GM12878 (cell line): ENCODE measurements around the gene ERO1A. TPM values are rescaled to one million over a fixed set of nuclear protein-coding genes. Genes with fewer than 3 reads are reported as not detected.

ENCODE experiments used
- ATAC-seq: fragments of 200-7000 bp; cut with Tn5 transposase; 3 replicates; pipeline ENCODE4 v1.9.1; 2020; ENCODE audit warnings: mild to moderate bottlenecking, moderate library complexity
- BruUV-seq: library from RNA; stranded (reverse); fragments of 400-500 nt; replicated peaks from 2 replicates; lab custom pipeline; 2021; lab: Mats Ljungman, UMichigan
- CTCF ChIA-PET: fragments of 300-600 bp; sonication (Branson Sonifier 250); formaldehyde crosslinking; extraction: SDS; loops from one replicate; lab custom pipeline; 2021; ENCODE audit warnings: inconsistent platforms; lab: Yijun Ruan, JAX
- POLR2A ChIA-PET: fragments of 350-600 bp; formaldehyde crosslinking; extraction: SDS; loops from one replicate; lab custom pipeline; 2021; ENCODE audit warnings: inconsistent platforms; lab: Charles Lee
- RAD21 ChIA-PET: fragments of 300-600 bp; sonication (Branson Sonifier 250); formaldehyde crosslinking; loops from one replicate; lab custom pipeline; 2023; ENCODE audit warnings: antibody characterized with exemption; ENCODE audit not compliant: unreplicated experiment; lab: Charles Lee
- SMC1A ChIA-PET: fragments of 300-600 bp; sonication (Branson Sonifier 250); formaldehyde crosslinking; loops from one replicate; lab custom pipeline; 2023; ENCODE audit not compliant: unreplicated experiment, uncharacterized antibody; lab: Charles Lee
- DNase-seq: peaks from one replicate; pipeline ENCODE4 v3.0.0-alpha.2; 2011; ENCODE audit warnings: low read depth, low spot score
- FAIRE-seq: peaks from 3 replicates; lab custom pipeline; 2011; peaks lifted over from hg19 to GRCh38; lab: Jason Lieb, UNC
- H2AFZ ChIP-seq: 2 replicates; pipeline ENCODE4 v1.6.0; 2011; ENCODE audit warnings: low read depth, low read length, control low read depth; ENCODE audit not compliant: control insufficient read depth
- H3K27ac ChIP-seq: 2 replicates; pipeline ENCODE4 v1.5.1; 2011; ENCODE audit warnings: control low read depth; ENCODE audit not compliant: control insufficient read depth, insufficient read depth
- H3K27me3 ChIP-seq, 2 experiments: replicated peaks in 1 of 2; 2 replicates each; pipeline versions ENCODE4 v1.6.0 to v1.6.1; 2011; ENCODE audit warnings: low read length in 1 of 2; ENCODE audit not compliant: control insufficient read depth in 2 of 2, insufficient read depth in 2 of 2
- H3K36me3 ChIP-seq, 2 experiments: 2 replicates each; pipeline ENCODE4 v1.5.1; 2011; ENCODE audit warnings: low read length in 1 of 2; ENCODE audit not compliant: control insufficient read depth in 2 of 2, insufficient read depth in 2 of 2
- H3K4me1 ChIP-seq: 2 replicates; pipeline ENCODE4 v1.6.1; 2011; ENCODE audit warnings: mild to moderate bottlenecking, low read length, moderate library complexity, mixed read lengths; ENCODE audit not compliant: control insufficient read depth, insufficient read depth
- H3K4me2 ChIP-seq: 2 replicates; pipeline ENCODE4 v1.6.0; 2011; ENCODE audit warnings: control low read depth; ENCODE audit not compliant: control insufficient read depth, insufficient read depth
- H3K4me3 ChIP-seq: fragments of 200-600 bp; sonication (generic); 2 replicates; pipeline ENCODE4 v1.5.1; 2016
- H3K79me2 ChIP-seq: 2 replicates; pipeline ENCODE4 v1.6.0; 2011; ENCODE audit warnings: low read length; ENCODE audit not compliant: control insufficient read depth, insufficient read depth
- H3K9ac ChIP-seq: 2 replicates; pipeline ENCODE4 v1.8.0; 2011; ENCODE audit warnings: low read length, control low read depth, mixed read lengths; ENCODE audit not compliant: control insufficient read depth, insufficient read depth
- H3K9me3 ChIP-seq: replicated peaks from 3 replicates; pipeline ENCODE4 v1.5.1; 2011; ENCODE audit warnings: mild to moderate bottlenecking, low read length; ENCODE audit not compliant: control insufficient read depth, insufficient read depth
- H4K20me1 ChIP-seq: 2 replicates; pipeline ENCODE4 v1.6.0; 2011; ENCODE audit not compliant: control insufficient read depth, insufficient read depth
- BRCA1 ChIP-seq: IDR thresholded peaks from 2 replicates; pipeline ENCODE4 v1.6.1; 2011; ENCODE audit warnings: low read depth, low read length, improper control_type of control experiment
- CHD2 ChIP-seq: IDR thresholded peaks from 2 replicates; pipeline ENCODE4 v1.6.1; 2011; ENCODE audit warnings: low read depth, low read length, improper control_type of control experiment, borderline replicate concordance
- EGR1 ChIP-seq, 2 experiments: IDR thresholded peaks; 1 replicate in 1 of 2; 2 replicates in 1 of 2; pipeline ENCODE4 v1.6.1; 2011 to 2012; ENCODE audit warnings: low read depth in 2 of 2, low read length in 2 of 2, borderline replicate concordance in 1 of 2, mild to moderate bottlenecking in 1 of 2, moderate library complexity in 1 of 2
- EP300 ChIP-seq, 2 experiments: fragments of 150-350 bp in 1 of 2; IDR thresholded peaks; 2 replicates each; pipeline ENCODE4 v1.6.1; 2011 to 2012; ENCODE audit warnings: low read depth in 2 of 2, low read length in 2 of 2, borderline replicate concordance in 1 of 2, improper control_type of control experiment in 1 of 2, inconsistent platforms in 1 of 2; ENCODE audit not compliant: control insufficient read depth in 1 of 2
- FOXM1 ChIP-seq: IDR thresholded peaks from 2 replicates; pipeline ENCODE4 v1.6.1; 2012; ENCODE audit warnings: low read depth, mild to moderate bottlenecking, inconsistent platforms, low read length, moderate library complexity
- MTA3 ChIP-seq: IDR thresholded peaks from 2 replicates; pipeline ENCODE4 v1.6.1; 2012; ENCODE audit warnings: low read length, inconsistent platforms, borderline replicate concordance
- MYB ChIP-seq: fragments of 150-350 bp; IDR thresholded peaks from 2 replicates; pipeline ENCODE4 v1.6.1; 2014; ENCODE audit warnings: mild to moderate bottlenecking, low read depth, low read length, borderline replicate concordance
- SRF ChIP-seq, 2 experiments: IDR thresholded peaks; 2 replicates each; pipeline ENCODE4 v1.6.1; 2011; ENCODE audit warnings: low read depth in 2 of 2, low read length in 2 of 2, mild to moderate bottlenecking in 1 of 2, moderate library complexity in 1 of 2
- ZNF207 ChIP-seq: fragments of 450-650 bp; IDR thresholded peaks from 2 replicates; pipeline ENCODE4 v1.6.1; 2014; ENCODE audit warnings: antibody characterized with exemption, mild to moderate bottlenecking, borderline replicate concordance
- ZNF384 ChIP-seq: IDR thresholded peaks from 2 replicates; pipeline ENCODE4 v1.6.1; 2012; ENCODE audit warnings: low read depth, mild to moderate bottlenecking, low read length, improper control_type of control experiment, borderline replicate concordance
- WGBS: methylation state at CpG from one replicate; pipeline ENCODE4 v1.1.6; 2016; ENCODE audit warnings: low lambda C conversion rate; ENCODE audit not compliant: insufficient replicate concordance, insufficient coverage; ENCODE audit errors: missing lambda C conversion rate; 5-methylcytosine and 5-hydroxymethylcytosine counted together
- in situ Hi-C: fragments of 300-500 bp; cut with MboI; formaldehyde crosslinking; loops from 9 replicates; pipeline ENCODE4 v1.14.3; 2018; ENCODE audit warnings: mixed read lengths
- intact Hi-C: fragments of 100-400 bp; cut with micrococcal nuclease; formaldehyde crosslinking; loops from one replicate; pipeline ENCODE4 v1.14.2; 2022; ENCODE audit not compliant: unreplicated experiment
- polyA plus RNA-seq, 11 experiments: library from polyadenylated mRNA; depleted of rRNA in 4 of 11; unstranded in 6 of 11; stranded (reverse) in 5 of 11; fragments of >200 nt; fragmentation: Nextera tagmentation in 4 of 11; fragmentation: Illumina TruSeq in 1 of 11; extraction: Ambion mirVana in 4 of 11; extraction: Trizol in 1 of 11; gene quantifications; 1 replicate in 1 of 11; 2 replicates in 10 of 11; pipeline versions ENCODE4 v1.2.1 to v1.2.3, GENCODE V29; 2011 to 2016; ENCODE audit warnings: inconsistent platforms in 2 of 11, missing spikeins in 2 of 11, low read depth in 1 of 11
- total RNA-seq, 4 experiments: library from RNA; depleted of rRNA in 3 of 4; stranded (reverse); fragments of >200 nt in 3 of 4; fragmentation: Illumina TruSeq in 1 of 4; extraction: Trizol in 1 of 4; gene quantifications; 2 replicates each; pipeline versions ENCODE4 v1.2.1 to v1.2.3, GENCODE V29; 2013 to 2021
- TF ChIP-seq, protein P1 (sequence below): IDR thresholded peaks from 2 replicates; pipeline ENCODE4 v1.6.1; 2012; ENCODE audit warnings: improper control_type of control experiment, low read depth, low read length; ENCODE audit not compliant: insufficient replicate concordance
- TF ChIP-seq, protein P2 (sequence below): fragments of 450-650 bp; IDR thresholded peaks from 2 replicates; pipeline ENCODE4 v1.6.1; 2018; ENCODE audit warnings: borderline replicate concordance, mild to moderate bottlenecking; ENCODE audit not compliant: partially characterized antibody

ERO1A gene
- total and polyA plus RNA-seq, 10 of the 15 experiments (the other 5 are each of a cell fraction or from before 2014, with no cell fraction given) = 17.5 to 93.1 (median 48.5) TPM

DNA sequence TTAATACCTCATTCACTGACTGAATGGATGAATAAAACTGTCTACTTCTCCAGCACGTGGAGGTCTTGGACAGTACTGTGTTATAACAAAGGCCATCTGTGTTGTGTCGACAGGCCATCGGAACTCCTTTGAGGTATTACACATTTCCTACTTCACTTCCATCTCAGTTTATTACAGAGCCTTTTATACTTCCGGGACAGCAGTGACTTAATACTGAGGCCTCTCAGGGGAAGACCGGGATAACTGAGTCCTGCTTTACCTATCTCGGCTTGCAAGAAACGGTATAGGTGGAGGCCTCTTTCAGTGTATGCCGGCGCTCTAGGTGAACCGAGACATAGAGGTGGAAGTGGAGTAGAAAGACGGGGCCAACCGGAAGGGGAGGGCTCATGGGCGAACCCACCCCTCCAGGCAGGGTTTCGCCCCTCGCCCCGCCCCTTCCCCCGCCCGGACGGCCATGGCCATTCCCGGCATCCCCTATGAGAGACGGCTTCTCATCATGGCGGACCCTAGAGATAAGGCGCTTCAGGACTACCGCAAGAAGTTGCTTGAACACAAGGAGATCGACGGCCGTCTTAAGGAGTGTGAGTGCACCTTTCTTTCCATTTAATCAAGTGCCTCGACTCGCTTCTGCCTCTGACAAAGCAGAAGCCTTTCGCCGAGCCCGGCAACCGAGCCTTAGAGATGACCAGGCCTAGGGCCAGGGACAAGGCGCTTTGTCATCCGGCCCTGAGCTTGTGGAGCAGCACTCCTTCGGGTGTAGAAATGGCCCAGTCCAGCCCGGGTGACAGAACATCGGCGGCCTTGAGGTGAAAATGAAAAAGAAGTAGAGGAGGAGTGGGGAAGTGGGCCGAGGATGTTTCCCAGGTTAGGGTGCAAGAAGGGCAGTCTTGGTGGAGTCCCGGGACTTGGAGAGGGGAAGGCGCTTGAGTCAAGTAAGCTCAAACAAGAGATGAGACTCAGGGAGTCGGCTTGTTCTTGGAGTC lies 11.7 kb upstream of the ERO1A start, which contains the start of gene PSMC6:
Gene PSMC6 (plus strand): TSS at position 477 of the 983 bp plus-strand sequence. CDS start 20 bp downstream, at position 497.
- Histone ChIP-seq H3K4me3 (peak within 1 kb of the TSS; percentile 91), H3K4me1 (0 out of 2 replicates have a peak, but pooled peaks cover 2% of the 10 kb centered on the region), H3K9me3 (no peaks in the 10 kb centered on the region), H3K36me3 (peaks cover 0 to 20% of the 10 kb centered on the region in 2 experiments; a peak in 1 of 4 replicates), H3K27me3 (no peaks in the 10 kb centered on the region), H3K27ac (peak within 1 kb of the TSS; percentile 88), H3K79me2 (peaks cover 38% of the 10 kb centered on the region), H3K9ac (peak within 1 kb of the TSS; percentile 88), H3K4me2 (peak within 1 kb of the TSS; percentile 82), H2AFZ (peak within 1 kb of the TSS; percentile 83), H4K20me1 (no peaks in the 10 kb centered on the region)
- FAIRE-seq = peak; percentile 90
- DNase-seq = peak; percentile 74
- ChIA-PET CTCF (interaction anchor here (1.5 kb wide), 3 partner anchors 15 to 34 kb away, joined by 3 to 4 read pairs (median 3); no protein-coding TSS in a partner anchor), SMC1A (interaction anchor here (0.8 to 2.3 kb wide), 3 partner anchors 13 to 22 kb away, joined by 3 to 10 read pairs (median 9); partner anchors contain the start of gene STYX), POLR2A (interaction anchor here (0.5 to 1.2 kb wide), 7 partner anchors 10 to 37 kb away, joined by 3 to 5 read pairs (median 3); partner anchors contain the start of gene STYX), RAD21 (interaction anchor here (0.8 kb wide), 1 partner anchor 17 kb away, joined by 3 read pairs; no protein-coding TSS in a partner anchor)
- peak; percentile 99 for ATAC-seq
- 3% methylated on average over 42 of the region's 43 CpGs for WGBS
- in situ Hi-C loops (no loop called here), intact Hi-C loops (no loop called here)
- TSS peak; percentile 99 for BruUV-seq
- TF ChIP-seq, protein P1, sequence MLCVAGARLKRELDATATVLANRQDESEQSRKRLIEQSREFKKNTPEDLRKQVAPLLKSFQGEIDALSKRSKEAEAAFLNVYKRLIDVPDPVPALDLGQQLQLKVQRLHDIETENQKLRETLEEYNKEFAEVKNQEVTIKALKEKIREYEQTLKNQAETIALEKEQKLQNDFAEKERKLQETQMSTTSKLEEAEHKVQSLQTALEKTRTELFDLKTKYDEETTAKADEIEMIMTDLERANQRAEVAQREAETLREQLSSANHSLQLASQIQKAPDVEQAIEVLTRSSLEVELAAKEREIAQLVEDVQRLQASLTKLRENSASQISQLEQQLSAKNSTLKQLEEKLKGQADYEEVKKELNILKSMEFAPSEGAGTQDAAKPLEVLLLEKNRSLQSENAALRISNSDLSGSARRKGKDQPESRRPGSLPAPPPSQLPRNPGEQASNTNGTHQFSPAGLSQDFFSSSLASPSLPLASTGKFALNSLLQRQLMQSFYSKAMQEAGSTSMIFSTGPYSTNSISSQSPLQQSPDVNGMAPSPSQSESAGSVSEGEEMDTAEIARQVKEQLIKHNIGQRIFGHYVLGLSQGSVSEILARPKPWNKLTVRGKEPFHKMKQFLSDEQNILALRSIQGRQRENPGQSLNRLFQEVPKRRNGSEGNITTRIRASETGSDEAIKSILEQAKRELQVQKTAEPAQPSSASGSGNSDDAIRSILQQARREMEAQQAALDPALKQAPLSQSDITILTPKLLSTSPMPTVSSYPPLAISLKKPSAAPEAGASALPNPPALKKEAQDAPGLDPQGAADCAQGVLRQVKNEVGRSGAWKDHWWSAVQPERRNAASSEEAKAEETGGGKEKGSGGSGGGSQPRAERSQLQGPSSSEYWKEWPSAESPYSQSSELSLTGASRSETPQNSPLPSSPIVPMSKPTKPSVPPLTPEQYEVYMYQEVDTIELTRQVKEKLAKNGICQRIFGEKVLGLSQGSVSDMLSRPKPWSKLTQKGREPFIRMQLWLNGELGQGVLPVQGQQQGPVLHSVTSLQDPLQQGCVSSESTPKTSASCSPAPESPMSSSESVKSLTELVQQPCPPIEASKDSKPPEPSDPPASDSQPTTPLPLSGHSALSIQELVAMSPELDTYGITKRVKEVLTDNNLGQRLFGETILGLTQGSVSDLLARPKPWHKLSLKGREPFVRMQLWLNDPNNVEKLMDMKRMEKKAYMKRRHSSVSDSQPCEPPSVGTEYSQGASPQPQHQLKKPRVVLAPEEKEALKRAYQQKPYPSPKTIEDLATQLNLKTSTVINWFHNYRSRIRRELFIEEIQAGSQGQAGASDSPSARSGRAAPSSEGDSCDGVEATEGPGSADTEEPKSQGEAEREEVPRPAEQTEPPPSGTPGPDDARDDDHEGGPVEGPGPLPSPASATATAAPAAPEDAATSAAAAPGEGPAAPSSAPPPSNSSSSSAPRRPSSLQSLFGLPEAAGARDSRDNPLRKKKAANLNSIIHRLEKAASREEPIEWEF = no peak
- TF ChIP-seq CHD2 = no peak
- TF ChIP-seq MYB = no peak
- TF ChIP-seq FOXM1 = no peak
- TF ChIP-seq MTA3 = no peak
- TF ChIP-seq ZNF384 = no peak
- TF ChIP-seq ZNF207 = 0 out of 2 replicates have a peak, but pooled peaks have one; percentile 24
- peak in 1 of 2 experiments; percentile 39; a peak in 1 of 3 replicates for TF ChIP-seq EGR1 (IDR thresholded peaks at IDR 0.05; ENCODE audit: borderline replicate concordance in 1 of 2, low read depth in 2 of 2, low read length in 2 of 2)
- TF ChIP-seq, protein P2, sequence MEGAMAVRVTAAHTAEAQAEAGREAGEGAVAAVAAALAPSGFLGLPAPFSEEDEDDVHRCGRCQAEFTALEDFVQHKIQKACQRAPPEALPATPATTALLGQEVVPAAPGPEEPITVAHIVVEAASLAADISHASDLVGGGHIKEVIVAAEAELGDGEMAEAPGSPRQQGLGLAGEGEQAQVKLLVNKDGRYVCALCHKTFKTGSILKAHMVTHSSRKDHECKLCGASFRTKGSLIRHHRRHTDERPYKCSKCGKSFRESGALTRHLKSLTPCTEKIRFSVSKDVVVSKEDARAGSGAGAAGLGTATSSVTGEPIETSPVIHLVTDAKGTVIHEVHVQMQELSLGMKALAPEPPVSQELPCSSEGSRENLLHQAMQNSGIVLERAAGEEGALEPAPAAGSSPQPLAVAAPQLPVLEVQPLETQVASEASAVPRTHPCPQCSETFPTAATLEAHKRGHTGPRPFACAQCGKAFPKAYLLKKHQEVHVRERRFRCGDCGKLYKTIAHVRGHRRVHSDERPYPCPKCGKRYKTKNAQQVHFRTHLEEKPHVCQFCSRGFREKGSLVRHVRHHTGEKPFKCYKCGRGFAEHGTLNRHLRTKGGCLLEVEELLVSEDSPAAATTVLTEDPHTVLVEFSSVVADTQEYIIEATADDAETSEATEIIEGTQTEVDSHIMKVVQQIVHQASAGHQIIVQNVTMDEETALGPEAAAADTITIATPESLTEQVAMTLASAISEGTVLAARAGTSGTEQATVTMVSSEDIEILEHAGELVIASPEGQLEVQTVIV = no peak
- TF ChIP-seq EP300 (IDR thresholded peaks at IDR 0.05; ENCODE audit: borderline replicate concordance in 1 of 2, control insufficient read depth in 1 of 2, low read depth in 2 of 2, low read length in 2 of 2) = no peak
- TF ChIP-seq BRCA1 = no peak
- 0 out of 4 replicates have a peak, but pooled peaks of 1 of the 2 experiments have one; percentile 57 for TF ChIP-seq SRF (IDR thresholded peaks at IDR 0.05; ENCODE audit: low read depth in 2 of 2, low read length in 2 of 2)
